Urinary bladder (tissue), 4 donors: Measurements from ENCODE around the gene TBC1D21. TPM values are rescaled to one million over a fixed set of nuclear protein-coding genes. Genes with fewer than 3 reads are reported as not detected.

Experiments
- DNase-seq: peaks from one replicate; pipeline ENCODE4 v3.0.0-alpha.2; 2015; ENCODE audit errors: extremely low spot score
- H3K27ac ChIP-seq: one replicate; pipeline ENCODE4 v1.5.1; 2013; ENCODE audit warnings: low read depth, mild to moderate bottlenecking, moderate library complexity
- H3K36me3 ChIP-seq: one replicate; pipeline ENCODE4 v1.6.1; 2013; ENCODE audit warnings: mild to moderate bottlenecking, moderate library complexity; ENCODE audit not compliant: insufficient read depth
- H3K4me1 ChIP-seq: one replicate; pipeline ENCODE4 v1.6.1; 2013; ENCODE audit warnings: mild to moderate bottlenecking, moderate library complexity; ENCODE audit not compliant: insufficient read depth
- H3K4me3 ChIP-seq: one replicate; pipeline ENCODE4 v1.5.1; 2013; ENCODE audit warnings: low read depth, low read length
- WGBS: extraction: QIAGEN DNeasy Blood & Tissue Kit; methylation state at CpG from one replicate; pipeline ENCODE4 v1.1.7; 2013; 5-methylcytosine and 5-hydroxymethylcytosine counted together
- polyA plus RNA-seq: library from polyadenylated mRNA; stranded (reverse); fragments of 200-250 nt; gene quantifications from one replicate; pipeline ENCODE4 v1.2.3, GENCODE V29; 2013
- total RNA-seq: library from RNA; depleted of rRNA; stranded (reverse); fragments of >200 nt; gene quantifications from one replicate; pipeline ENCODE4 v1.2.3, GENCODE V29; 2014
- donor health status: healthy with polysubstance abuse.
- donor health status: healthy.

TBC1D21 gene, protein sequence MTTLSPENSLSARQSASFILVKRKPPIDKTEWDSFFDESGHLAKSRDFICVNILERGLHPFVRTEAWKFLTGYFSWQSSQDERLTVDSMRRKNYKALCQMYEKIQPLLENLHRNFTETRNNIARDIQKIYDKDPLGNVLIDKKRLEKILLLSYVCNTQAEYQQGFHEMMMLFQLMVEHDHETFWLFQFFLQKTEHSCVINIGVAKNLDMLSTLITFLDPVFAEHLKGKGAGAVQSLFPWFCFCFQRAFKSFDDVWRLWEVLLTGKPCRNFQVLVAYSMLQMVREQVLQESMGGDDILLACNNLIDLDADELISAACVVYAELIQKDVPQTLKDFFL
- total RNA-seq: not detected
- not detected for polyA plus RNA-seq

DNA sequence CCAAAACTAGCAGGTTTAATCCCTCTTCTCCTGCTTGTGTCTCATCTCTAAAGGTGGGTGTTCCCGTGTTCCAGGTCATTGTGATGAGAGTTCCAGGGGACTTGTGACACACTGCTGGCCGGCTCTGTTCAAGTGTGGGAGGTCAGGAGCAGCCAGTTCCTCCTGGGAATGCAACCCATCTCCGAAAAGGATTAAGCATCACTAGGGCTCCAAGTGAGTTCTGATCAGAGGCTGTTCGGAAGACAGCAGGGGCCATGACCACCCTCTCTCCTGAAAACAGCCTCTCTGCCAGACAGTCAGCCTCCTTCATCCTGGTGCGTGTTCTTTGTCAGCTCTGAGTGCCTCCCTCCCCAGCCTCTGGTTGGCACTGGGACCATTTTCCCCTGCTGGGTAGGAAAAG is at the start of gene TBC1D21:
TBC1D21 (plus strand) TSS at position 109 of the 400 bp plus-strand sequence; CDS start at position 255, 146 bp downstream.
- Histone ChIP-seq H3K36me3 (no peaks in the 10 kb centered on the region), H3K27ac (no peak within 1 kb of the TSS), H3K4me3 (no peak within 1 kb of the TSS), H3K4me1 (no peaks in the 10 kb centered on the region)
- WGBS: 72% methylated on average over 5 of the region's 5 CpGs
- no peak for DNase-seq

DNA sequence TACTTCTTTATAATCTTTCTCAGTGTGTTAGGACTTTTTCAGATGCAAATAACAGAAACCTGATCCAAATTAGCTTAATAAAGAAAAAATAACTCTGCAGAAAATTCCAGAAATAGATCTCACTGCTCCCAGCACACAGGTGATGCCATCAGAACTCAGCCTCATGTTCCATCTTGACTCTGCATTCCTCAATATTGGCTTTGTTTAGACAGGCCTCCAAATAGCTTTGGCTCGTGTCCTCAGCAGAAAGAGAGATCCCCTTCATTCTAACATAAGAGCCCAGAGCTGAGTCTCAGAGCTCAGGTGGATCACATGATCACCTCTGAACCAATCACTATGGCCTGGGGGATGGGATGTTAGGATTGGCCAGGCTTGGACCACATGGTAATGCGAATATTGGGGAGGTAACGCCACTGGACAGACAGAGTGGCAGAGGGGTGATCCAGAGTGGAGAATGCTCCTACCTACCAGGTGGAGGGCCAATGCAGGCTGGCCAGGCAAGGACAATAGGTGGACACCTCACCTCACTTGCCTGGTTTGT is 46.6 kb upstream of the TBC1D21 start:
- no peak for DNase-seq
- WGBS: 61% methylated on average over 3 of the region's 3 CpGs

DNA sequence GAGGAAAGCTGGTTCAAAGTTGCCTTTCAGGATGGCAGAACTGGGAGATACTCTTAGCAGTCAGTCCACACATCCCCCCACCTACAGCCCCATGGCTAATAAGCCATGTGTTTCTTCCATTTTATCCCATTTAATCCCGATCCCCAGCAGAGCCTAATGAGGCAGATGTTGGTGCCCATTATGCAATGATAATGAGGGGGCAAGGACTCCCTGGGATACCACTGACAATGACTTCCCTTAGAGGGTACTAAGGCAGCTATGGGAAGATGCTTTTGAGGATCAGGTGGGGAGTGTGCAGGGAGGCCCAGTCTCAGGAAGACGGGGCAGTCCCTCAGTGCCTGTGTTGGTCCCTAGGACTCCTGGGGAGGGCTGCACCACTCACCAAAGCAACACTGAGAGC is 43.8 kb upstream of the TBC1D21 start:
- Histone ChIP-seq H3K4me1 (no peaks in the 10 kb centered on the region), H3K36me3 (no peaks in the 10 kb centered on the region), H3K27ac (no peak overlapping the region), H3K4me3 (no peak overlapping the region)
- 67% methylated on average over 2 of the region's 2 CpGs for WGBS
- no peak for DNase-seq

More for the DNA sequence above, 46.6 kb upstream of the TBC1D21 start:
- H3K4me3 ChIP-seq: no peak overlapping the region
- no peaks in the 10 kb centered on the region for H3K4me1 ChIP-seq
- no peaks in the 10 kb centered on the region for H3K36me3 ChIP-seq
- no peak overlapping the region for H3K27ac ChIP-seq

DNA sequence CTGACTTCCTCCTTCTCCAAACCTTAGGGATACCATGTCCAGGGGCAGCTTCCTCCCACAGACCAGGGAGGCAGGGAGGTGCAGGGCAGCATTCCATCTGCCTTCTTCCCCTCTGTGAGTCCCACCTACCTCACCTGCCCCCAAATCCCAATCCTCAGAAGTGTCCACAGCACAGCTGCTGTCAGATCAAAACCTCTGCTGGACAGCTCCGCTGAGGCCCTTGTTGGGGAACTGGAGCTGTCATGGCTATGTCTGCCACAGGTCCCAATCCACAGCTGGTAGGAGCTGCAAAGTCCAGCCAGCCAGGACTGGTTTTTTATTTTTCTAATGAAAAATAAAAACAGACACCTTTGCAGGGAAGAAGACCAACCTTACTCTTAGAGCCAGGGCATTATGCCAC is 40.7 kb upstream of the TBC1D21 start:
- 26% methylated on average over 1 of the region's 1 CpG for WGBS
- Histone ChIP-seq H3K36me3 (no peaks in the 10 kb centered on the region), H3K27ac (no peak overlapping the region), H3K4me3 (no peak overlapping the region), H3K4me1 (no peaks in the 10 kb centered on the region)
- DNase-seq: no peak

DNA sequence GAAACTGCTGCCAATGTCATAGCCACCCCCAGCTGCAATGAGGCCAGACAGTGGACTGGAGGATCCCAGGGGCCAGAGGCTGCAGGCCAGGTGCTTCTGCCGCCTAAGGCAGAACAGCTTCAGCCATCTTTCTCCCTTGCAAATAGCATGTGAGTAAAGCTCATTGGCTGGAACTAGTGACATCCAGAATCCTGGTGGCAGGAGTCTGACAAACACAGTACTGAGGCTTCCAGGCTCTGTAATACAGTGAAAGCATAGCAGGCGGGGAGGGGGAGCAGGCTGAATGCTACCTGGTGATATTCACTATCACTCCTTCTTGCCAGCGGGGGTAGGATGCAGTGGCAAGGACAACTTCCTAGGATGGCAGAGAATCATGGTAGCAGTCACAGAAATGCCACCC is 36.5 kb upstream of the TBC1D21 start:
- H3K27ac ChIP-seq: no peak overlapping the region
- no peaks in the 10 kb centered on the region for H3K4me1 ChIP-seq
- H3K36me3 ChIP-seq: no peaks in the 10 kb centered on the region
- no peak for DNase-seq
- no peak overlapping the region for H3K4me3 ChIP-seq
- 73% methylated on average over 3 of the region's 3 CpGs for WGBS

DNA sequence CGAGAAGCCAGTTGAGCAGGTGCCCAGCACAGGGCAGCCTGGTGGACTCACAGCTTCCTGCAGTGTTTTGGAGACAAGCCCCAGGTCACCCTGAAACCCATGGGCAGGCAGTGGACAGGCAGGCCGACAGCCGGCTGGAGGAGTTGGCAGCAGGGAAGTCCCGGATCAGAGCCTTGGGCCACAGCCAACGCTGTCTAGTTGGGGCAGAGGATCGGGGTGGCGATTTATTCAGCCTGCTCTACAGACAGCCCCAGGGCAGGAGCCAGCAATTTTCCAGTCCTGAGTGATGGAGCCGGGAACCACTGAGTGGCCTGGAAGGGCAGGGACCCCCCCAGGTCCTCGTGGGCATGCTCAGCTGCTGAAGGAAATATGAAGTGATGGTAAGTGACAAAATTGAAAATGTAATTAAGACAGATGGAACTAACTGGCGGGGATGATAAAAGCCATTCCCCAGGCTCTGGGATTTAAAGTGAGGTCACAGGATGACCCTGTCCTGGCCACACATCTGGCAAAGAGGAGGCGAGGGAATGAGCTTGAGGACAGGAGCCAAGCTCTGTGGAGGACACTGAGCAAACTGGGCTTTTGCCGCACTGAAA is 34.4 kb upstream of the TBC1D21 start:
- 28% methylated on average over 12 of the region's 12 CpGs for WGBS
- Histone ChIP-seq H3K4me1 (no peaks in the 10 kb centered on the region), H3K4me3 (no peak overlapping the region), H3K36me3 (no peaks in the 10 kb centered on the region), H3K27ac (no peak overlapping the region)
- no peak for DNase-seq

DNA sequence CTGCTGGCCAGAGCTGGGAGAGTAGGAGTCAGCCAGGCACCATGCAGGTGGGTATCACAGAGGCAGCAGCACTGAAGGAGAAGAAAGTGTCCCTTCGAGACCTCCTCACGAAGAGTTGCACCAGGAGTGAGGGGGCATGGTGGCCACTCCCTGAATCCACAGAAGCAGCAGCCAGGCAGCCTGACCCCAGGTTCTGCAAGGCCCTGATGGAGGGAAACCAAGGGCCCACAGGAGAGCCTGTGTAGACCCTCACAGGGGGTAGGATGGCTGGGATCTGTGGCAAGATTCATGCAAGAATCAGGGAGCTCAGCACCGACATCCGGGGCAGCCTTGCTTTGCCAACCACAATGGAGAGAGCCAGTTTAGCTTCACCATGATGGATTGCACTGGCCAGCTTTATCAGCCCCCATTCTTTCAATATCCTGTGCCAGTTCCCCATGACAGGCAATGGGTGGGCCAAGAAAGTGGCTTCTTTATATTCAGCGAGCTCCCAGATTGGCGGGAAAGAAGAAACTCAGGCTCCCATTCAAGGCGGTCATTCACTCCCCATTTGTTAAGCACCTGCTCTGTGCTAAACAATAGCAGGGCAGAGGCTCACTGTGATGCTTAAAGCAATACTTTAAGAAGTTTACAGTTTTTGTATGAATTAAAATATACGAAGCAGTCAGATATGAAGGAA is 33.5 kb upstream of the TBC1D21 start:
- DNase-seq: no peak
- 82% methylated on average over 8 of the region's 8 CpGs for WGBS

DNA sequence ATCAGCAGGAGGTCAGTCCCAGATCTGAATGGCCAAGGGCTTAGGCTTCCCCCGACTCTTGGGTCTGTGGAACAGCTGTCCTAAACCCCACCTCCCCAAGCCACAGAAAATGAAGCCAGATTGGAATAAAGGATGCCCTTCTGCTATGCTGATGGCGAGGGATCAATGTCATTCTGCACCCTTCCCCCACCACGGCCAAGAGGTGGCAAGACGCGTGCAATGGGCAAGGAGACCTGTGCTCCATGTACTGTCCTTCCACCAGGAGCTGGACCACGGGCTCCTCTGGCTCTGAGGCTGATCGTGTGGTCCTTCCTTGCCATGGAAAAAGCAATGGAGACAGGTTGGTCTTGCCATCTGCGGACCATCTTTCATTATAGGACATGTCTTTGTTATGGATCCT is 32.6 kb upstream of the TBC1D21 start:
- Histone ChIP-seq H3K27ac (no peak overlapping the region), H3K4me1 (no peaks in the 10 kb centered on the region), H3K4me3 (no peak overlapping the region), H3K36me3 (no peaks in the 10 kb centered on the region)
- DNase-seq: no peak
- WGBS: 84% methylated on average over 8 of the region's 8 CpGs

More for the DNA sequence above, 33.5 kb upstream of the TBC1D21 start:
- H3K36me3 ChIP-seq: no peaks in the 10 kb centered on the region
- H3K4me3 ChIP-seq: no peak overlapping the region
- H3K27ac ChIP-seq: no peak overlapping the region
- no peaks in the 10 kb centered on the region for H3K4me1 ChIP-seq

DNA sequence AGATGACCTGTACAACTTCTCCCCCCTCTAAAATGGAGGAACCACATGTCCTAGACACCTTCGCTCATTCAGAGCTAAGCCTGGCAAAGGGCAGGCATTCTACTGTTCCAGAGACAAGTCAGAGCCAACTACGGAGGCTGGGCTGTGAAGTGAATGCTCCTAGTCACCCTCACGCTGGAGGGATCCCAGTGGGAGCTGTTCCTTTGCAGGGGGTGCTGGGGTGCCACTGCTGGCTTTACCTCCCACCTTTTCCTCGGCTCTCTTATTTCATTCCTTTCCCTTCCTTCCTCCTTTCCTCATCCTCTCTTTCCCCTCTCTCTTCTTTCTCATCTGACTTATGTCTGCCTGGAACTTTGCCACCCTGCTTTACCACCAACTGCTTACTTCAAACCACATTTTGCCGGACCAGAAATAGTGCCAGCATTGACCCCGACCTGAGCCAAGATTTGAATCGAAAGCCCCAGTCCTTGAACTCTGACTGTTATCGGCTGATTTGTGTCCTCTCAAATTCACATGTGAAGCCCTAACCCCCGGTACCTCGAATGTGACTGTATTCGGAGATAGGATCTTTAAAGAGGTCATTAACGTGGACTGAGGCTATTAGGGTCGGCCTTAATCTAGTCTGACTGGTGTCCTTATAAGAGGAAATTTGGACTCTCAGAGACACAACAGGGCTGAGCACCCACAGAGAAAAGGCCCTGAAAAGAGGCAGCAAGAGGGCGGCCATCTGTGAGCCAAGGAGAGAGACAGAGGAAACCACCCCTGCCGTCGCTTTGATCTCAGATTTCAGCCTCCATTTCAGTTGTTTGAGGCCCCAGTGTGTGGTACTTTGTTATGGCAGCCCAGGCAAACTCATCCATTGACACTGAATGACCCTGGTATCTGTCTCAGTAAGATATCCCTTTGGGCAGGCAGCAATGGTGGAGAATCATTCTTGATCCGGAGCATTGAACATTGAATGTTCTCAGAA is 31.3 kb upstream of the TBC1D21 start:
- WGBS: 42% methylated on average over 17 of the region's 17 CpGs
- no peak overlapping the region for H3K4me3 ChIP-seq

DNA sequence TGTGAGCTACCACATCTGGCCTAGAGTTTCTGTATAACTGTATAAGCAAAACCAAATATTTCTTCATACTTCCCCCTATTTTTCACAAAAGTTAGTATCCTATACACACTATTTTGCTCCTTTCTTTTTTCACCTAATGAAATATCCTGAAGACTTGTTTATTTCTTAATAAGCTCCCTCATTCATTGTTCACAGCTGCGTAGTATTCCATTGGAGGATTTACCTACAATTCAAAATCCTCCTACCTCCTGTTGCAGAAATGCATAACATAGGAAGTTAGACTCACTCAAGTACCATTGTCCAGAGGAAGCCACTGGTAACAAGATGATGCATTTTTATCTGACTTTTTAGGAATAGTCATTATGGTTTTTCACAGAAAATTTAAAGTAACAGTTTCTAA is 29.6 kb upstream of the TBC1D21 start:
- H3K4me1 ChIP-seq: no peaks in the 10 kb centered on the region
- no peak for DNase-seq
- WGBS: 99% methylated on average over 1 of the region's 1 CpG
- H3K4me3 ChIP-seq: no peak overlapping the region
- H3K27ac ChIP-seq: no peak overlapping the region
- H3K36me3 ChIP-seq: no peaks in the 10 kb centered on the region

More for the DNA sequence above, 31.3 kb upstream of the TBC1D21 start:
- DNase-seq: no peak
- Histone ChIP-seq H3K4me1 (no peaks in the 10 kb centered on the region), H3K36me3 (no peaks in the 10 kb centered on the region), H3K27ac (no peak overlapping the region)

DNA sequence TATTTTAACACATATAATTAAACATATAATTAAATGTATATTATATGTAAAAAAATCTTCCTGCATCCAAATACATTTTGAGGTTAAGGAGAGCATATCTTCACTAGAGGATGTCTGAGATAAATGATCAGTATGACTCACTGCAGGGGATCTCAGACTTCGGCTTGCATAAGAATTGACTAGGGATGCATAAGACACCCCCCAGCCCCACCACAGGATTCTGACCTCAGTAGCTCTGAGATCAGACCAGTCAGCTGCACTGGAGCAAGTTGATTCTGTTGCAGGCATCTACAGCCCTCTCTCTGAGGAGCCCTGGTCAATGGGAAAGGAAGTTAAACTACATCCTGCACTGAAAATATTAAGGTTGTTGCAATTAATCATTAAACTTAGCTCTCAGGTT is 29.0 kb upstream of the TBC1D21 start:
- H3K36me3 ChIP-seq: no peaks in the 10 kb centered on the region
- DNase-seq: no peak
- WGBS: 72% methylated on average over 1 of the region's 1 CpG
- H3K4me1 ChIP-seq: no peaks in the 10 kb centered on the region
- H3K27ac ChIP-seq: no peak overlapping the region
- H3K4me3 ChIP-seq: no peak overlapping the region

DNA sequence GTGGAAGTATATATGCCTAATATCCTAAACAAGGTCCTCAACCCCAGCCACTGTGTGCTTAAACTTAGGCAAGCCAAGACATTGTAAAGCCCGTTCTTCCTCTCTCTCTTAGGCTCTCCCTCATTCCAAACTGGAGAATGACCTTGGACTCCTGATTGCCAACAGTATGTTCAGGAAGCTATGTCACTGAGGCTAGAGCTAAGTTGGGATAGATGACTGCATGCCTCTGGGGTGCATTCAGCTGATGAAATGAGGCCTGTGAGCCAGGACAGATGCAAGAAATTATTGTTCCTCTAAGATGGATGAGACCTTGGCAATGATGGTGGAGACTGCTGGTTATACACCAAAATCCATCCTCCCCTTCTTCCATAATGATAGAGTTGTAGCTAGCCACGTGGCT is 27.9 kb upstream of the TBC1D21 start:
- no peaks in the 10 kb centered on the region for H3K36me3 ChIP-seq
- DNase-seq: no peak
- 60% methylated on average over 2 of the region's 2 CpGs for WGBS
- H3K4me1 ChIP-seq: no peaks in the 10 kb centered on the region
- no peak overlapping the region for H3K27ac ChIP-seq
- no peak overlapping the region for H3K4me3 ChIP-seq

DNA sequence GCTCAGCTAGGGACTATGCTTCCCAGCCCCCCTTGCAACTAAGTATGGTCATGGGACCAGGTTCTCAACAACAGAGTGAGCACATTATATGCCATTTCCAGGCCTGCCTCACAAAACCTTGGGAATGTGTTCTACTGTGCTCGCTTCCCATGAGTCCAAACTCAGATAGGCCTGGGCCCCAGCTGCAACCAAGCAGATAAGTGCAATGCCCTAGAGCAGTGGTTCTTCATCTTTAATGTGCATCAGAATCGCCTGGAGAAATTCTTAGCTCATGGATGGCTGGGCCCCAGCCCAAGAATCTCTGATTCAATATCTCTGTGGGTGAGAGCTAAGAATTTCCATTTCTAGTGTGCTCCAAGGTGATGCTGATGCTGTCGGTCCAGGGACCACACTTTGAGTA is 27.5 kb upstream of the TBC1D21 start:
- Histone ChIP-seq H3K4me3 (no peak overlapping the region), H3K4me1 (no peaks in the 10 kb centered on the region), H3K36me3 (no peaks in the 10 kb centered on the region), H3K27ac (no peak overlapping the region)
- no peak for DNase-seq
- WGBS: 74% methylated on average over 3 of the region's 3 CpGs
